Endodermal cell (in vitro differentiated cells): ENCODE data around the gene SH3YL1. TPM values are rescaled to one million over a fixed set of nuclear protein-coding genes. Genes with fewer than 3 reads are reported as not detected.

Experiments used
- DNase-seq: peaks from one replicate; pipeline ENCODE4 v3.0.0-alpha.2; 2017
- H3K27ac ChIP-seq: 2 replicates; pipeline ENCODE4 v1.5.1; 2013; ENCODE audit warnings: mild to moderate bottlenecking, low read depth, low read length, moderate library complexity
- H3K27me3 ChIP-seq: 2 replicates; pipeline ENCODE4 v1.6.1; 2013; ENCODE audit warnings: mild to moderate bottlenecking, low read length, moderate library complexity; ENCODE audit not compliant: insufficient read depth, control insufficient read depth, poor library complexity, severe bottlenecking
- H3K36me3 ChIP-seq: 2 replicates; pipeline ENCODE4 v1.7.0; 2013; ENCODE audit warnings: mild to moderate bottlenecking, low read length, moderate library complexity; ENCODE audit not compliant: control insufficient read depth, insufficient read depth
- H3K4me1 ChIP-seq: one replicate; pipeline ENCODE4 v1.7.0; 2013; ENCODE audit warnings: low read length; ENCODE audit not compliant: control insufficient read depth, insufficient read depth
- H3K4me3 ChIP-seq: 2 replicates; pipeline ENCODE4 v1.5.1; 2013; ENCODE audit warnings: mild to moderate bottlenecking, low read length, moderate library complexity
- H3K9ac ChIP-seq: 2 replicates; pipeline ENCODE4 v1.6.1; 2013; ENCODE audit warnings: mild to moderate bottlenecking, low read length, moderate library complexity; ENCODE audit not compliant: poor library complexity, severe bottlenecking; ENCODE audit errors: extremely low read depth
- H3K9me3 ChIP-seq: 2 replicates; pipeline ENCODE4 v1.6.1; 2013; ENCODE audit warnings: mild to moderate bottlenecking, low read length, moderate library complexity; ENCODE audit not compliant: control insufficient read depth
- H3K27ac Mint-ChIP-seq: 2 replicates; pipeline ENCODE4 v1.8.0; 2020; ENCODE audit warnings: mixed read lengths
- H3K27me3 Mint-ChIP-seq: 2 replicates; pipeline ENCODE4 v1.8.0; 2021; ENCODE audit warnings: mild to moderate bottlenecking, mixed read lengths; ENCODE audit not compliant: insufficient read depth
- H3K36me3 Mint-ChIP-seq: 2 replicates; pipeline ENCODE4 v1.8.0; 2020; ENCODE audit warnings: low read depth, mixed read lengths
- H3K4me1 Mint-ChIP-seq: 2 replicates; pipeline ENCODE4 v1.8.0; 2020; ENCODE audit warnings: mixed read lengths
- H3K4me3 Mint-ChIP-seq: 2 replicates; pipeline ENCODE4 v1.8.0; 2020; ENCODE audit warnings: mild to moderate bottlenecking, moderate library complexity, mixed read lengths
- H3K9me3 Mint-ChIP-seq: 2 replicates; pipeline ENCODE4 v1.8.0; 2020; ENCODE audit warnings: mild to moderate bottlenecking, mixed read lengths
- CTCF ChIP-seq: fragments of 200-600 bp; sonication (generic); conservative IDR thresholded peaks from 2 replicates; pipeline ENCODE4 v1.5.0; 2021; ENCODE audit warnings: antibody characterized with exemption, mild to moderate bottlenecking
- WGBS, 2 experiments: methylation state at CpG; one replicate each; pipeline versions ENCODE4 v1.1.5 to v1.1.7; 2013; ENCODE audit warnings: missing lambda C conversion rate in 2 of 2, mixed read lengths in 1 of 2; ENCODE audit not compliant: insufficient coverage in 1 of 2, insufficient read length in 1 of 2; 5-methylcytosine and 5-hydroxymethylcytosine counted together
- total RNA-seq, 2 donors: library from RNA; stranded (reverse); fragmentation: NEBNext Ultra II Directional in 1 of 2; extraction: Animal tissue kit (Norgen Biotek cat#: 25700) in 1 of 2; gene quantifications; 2 replicates in 1 of 2; 3 replicates in 1 of 2; pipeline ENCODE4 v1.2.1, GENCODE V29; 2021

Gene SH3YL1
- total RNA-seq, 2 donors from 2014 or later: 33.6 to 39.0 TPM

- no peak for DNase-seq
- H3K4me3 Mint-ChIP-seq: no peak overlapping the region
- Histone ChIP-seq H3K27me3 (no peaks in the 10 kb centered on the region), H3K27ac (no peak overlapping the region), H3K9me3 (no peaks in the 10 kb centered on the region), H3K4me1 (no peaks in the 10 kb centered on the region), H3K36me3 (peaks cover 50% of the 10 kb centered on the region), H3K9ac (no peak overlapping the region), H3K4me3 (no peak overlapping the region)
- no peak for TF ChIP-seq CTCF
- H3K9me3 Mint-ChIP-seq: no peaks in the 10 kb centered on the region
- WGBS, 2 experiments: 91 to 100% methylated on average over 1 to 12 of the region's 12 CpGs
- peaks cover 3% of the 10 kb centered on the region for H3K4me1 Mint-ChIP-seq
- no peaks in the 10 kb centered on the region for H3K27me3 Mint-ChIP-seq
- H3K36me3 Mint-ChIP-seq: peaks cover 23% of the 10 kb centered on the region
- H3K27ac Mint-ChIP-seq: peak overlapping the region; percentile 70
These were observed 8.1 kb upstream of the SH3YL1 start for GRCh38 chr2:271917-272316.

- DNase-seq: no peak
- no peak overlapping the region for H3K27ac ChIP-seq
- H3K27me3 ChIP-seq: no peaks in the 10 kb centered on the region
- H3K9me3 ChIP-seq: no peaks in the 10 kb centered on the region
- Mint-ChIP-seq H3K27ac (peak overlapping the region; percentile 48), H3K9me3 (no peaks in the 10 kb centered on the region), H3K27me3 (no peaks in the 10 kb centered on the region), H3K4me3 (no peak overlapping the region), H3K4me1 (peaks cover 8% of the 10 kb centered on the region), H3K36me3 (peaks cover 19% of the 10 kb centered on the region)
- H3K4me3 ChIP-seq: no peak overlapping the region
- H3K9ac ChIP-seq: no peak overlapping the region
- no peak for TF ChIP-seq CTCF
- no peaks in the 10 kb centered on the region for H3K4me1 ChIP-seq
- WGBS, 2 experiments: 96 to 100% methylated on average over 4 of the region's 4 CpGs
- peaks cover 41% of the 10 kb centered on the region for H3K36me3 ChIP-seq
These were observed 7.0 kb upstream of the SH3YL1 start for GRCh38 chr2:270861-271260.

- H3K27me3 Mint-ChIP-seq: no peaks in the 10 kb centered on the region
These were observed 5.7 kb upstream of the SH3YL1 start for GRCh38 chr2:269356-270030.

More at GRCh38 chr2:269356-270030, 5.7 kb upstream of the SH3YL1 start:
- Histone ChIP-seq H3K4me3 (no peak overlapping the region), H3K4me1 (no peaks in the 10 kb centered on the region), H3K27ac (no peak overlapping the region), H3K27me3 (no peaks in the 10 kb centered on the region), H3K9me3 (no peaks in the 10 kb centered on the region), H3K9ac (no peak overlapping the region), H3K36me3 (peaks cover 27% of the 10 kb centered on the region)
- no peak overlapping the region for H3K4me3 Mint-ChIP-seq
- no peak for TF ChIP-seq CTCF
- H3K9me3 Mint-ChIP-seq: no peaks in the 10 kb centered on the region
- peaks cover 11% of the 10 kb centered on the region for H3K4me1 Mint-ChIP-seq
- peaks cover 17% of the 10 kb centered on the region for H3K36me3 Mint-ChIP-seq
- H3K27ac Mint-ChIP-seq: peak overlapping the region; percentile 3
- no peak for DNase-seq
- 83 to 95% methylated on average over 1 to 4 of the region's 4 CpGs for WGBS, 2 experiments
